ENCODE results near the gene HBE1. TPM values are rescaled to one million over a fixed set of nuclear protein-coding genes. Genes with fewer than 3 reads are reported as not detected.

Gene HBE1
- total and polyA plus RNA-seq, 10 donors: 0.21 to 1.8 (median 0.37) TPM; not detected in 5

- Histone ChIP-seq H3K4me1 (no peaks in the 10 kb centered on the region), H3K27me3 (replicated peaks in 1 of 7) (no peaks in the 10 kb centered on the region), H3K36me3 (no peaks in the 10 kb centered on the region), H3K27ac (no peak overlapping the region), H3K9me3 (no peaks in the 10 kb centered on the region), H3K4me3 (no peak overlapping the region)
- 70 to 78% (median 71%) methylated on average over 7 of the region's 7 CpGs for WGBS, 5 donors
- TF ChIP-seq, protein P1, sequence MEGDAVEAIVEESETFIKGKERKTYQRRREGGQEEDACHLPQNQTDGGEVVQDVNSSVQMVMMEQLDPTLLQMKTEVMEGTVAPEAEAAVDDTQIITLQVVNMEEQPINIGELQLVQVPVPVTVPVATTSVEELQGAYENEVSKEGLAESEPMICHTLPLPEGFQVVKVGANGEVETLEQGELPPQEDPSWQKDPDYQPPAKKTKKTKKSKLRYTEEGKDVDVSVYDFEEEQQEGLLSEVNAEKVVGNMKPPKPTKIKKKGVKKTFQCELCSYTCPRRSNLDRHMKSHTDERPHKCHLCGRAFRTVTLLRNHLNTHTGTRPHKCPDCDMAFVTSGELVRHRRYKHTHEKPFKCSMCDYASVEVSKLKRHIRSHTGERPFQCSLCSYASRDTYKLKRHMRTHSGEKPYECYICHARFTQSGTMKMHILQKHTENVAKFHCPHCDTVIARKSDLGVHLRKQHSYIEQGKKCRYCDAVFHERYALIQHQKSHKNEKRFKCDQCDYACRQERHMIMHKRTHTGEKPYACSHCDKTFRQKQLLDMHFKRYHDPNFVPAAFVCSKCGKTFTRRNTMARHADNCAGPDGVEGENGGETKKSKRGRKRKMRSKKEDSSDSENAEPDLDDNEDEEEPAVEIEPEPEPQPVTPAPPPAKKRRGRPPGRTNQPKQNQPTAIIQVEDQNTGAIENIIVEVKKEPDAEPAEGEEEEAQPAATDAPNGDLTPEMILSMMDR (IDR thresholded peaks at IDR 0.05 in 8 of 11, conservative IDR thresholded peaks at IDR 0.05 in 3 of 11): no peak
- no peak for TF ChIP-seq POLR2A (IDR thresholded peaks at IDR 0.05)
- TF ChIP-seq POLR2AphosphoS5 (IDR thresholded peaks at IDR 0.05): no peak
- DNase-seq: no peak
- intact Hi-C loops (cut with DNase I; ENCODE audit: low total_unique reads): no loop called here
Measured at GRCh38 chr11:5242933-5243815, 26.6 kb downstream of the HBE1 start.

- Histone ChIP-seq H3K4me1 (no peaks in the 10 kb centered on the region), H3K9me3 (no peaks in the 10 kb centered on the region), H3K27ac (no peak overlapping the region), H3K27me3 (replicated peaks in 1 of 7) (no peaks in the 10 kb centered on the region), H3K36me3 (no peaks in the 10 kb centered on the region), H3K4me3 (no peak overlapping the region)
- intact Hi-C loops (cut with DNase I; ENCODE audit: low total_unique reads): no loop called here
- 66 to 82% (median 69%) methylated on average over 2 of the region's 2 CpGs for WGBS, 5 donors
- TF ChIP-seq POLR2AphosphoS5 (IDR thresholded peaks at IDR 0.05) (no peak), POLR2A (IDR thresholded peaks at IDR 0.05) (no peak)
- TF ChIP-seq, protein P1 (IDR thresholded peaks at IDR 0.05 in 8 of 11, conservative IDR thresholded peaks at IDR 0.05 in 3 of 11): no peak
- DNase-seq: no peak
Measured at GRCh38 chr11:5242208-5242607, 27.5 kb downstream of the HBE1 start.

- H3K27me3 ChIP-seq (replicated peaks in 1 of 7): no peaks in the 10 kb centered on the region
- H3K9me3 ChIP-seq: no peaks in the 10 kb centered on the region
- no peaks in the 10 kb centered on the region for H3K36me3 ChIP-seq
- H3K4me3 ChIP-seq: no peak overlapping the region
- TF ChIP-seq POLR2A (IDR thresholded peaks at IDR 0.05): no peak
- no peak for TF ChIP-seq POLR2AphosphoS5 (IDR thresholded peaks at IDR 0.05)
- TF ChIP-seq, protein P1 (IDR thresholded peaks at IDR 0.05 in 8 of 11, conservative IDR thresholded peaks at IDR 0.05 in 3 of 11): no peak
- no peaks in the 10 kb centered on the region for H3K4me1 ChIP-seq
- H3K27ac ChIP-seq: no peak overlapping the region
- DNase-seq: no peak
- intact Hi-C loops (cut with DNase I; ENCODE audit: low total_unique reads): no loop called here
- WGBS, 5 donors: 60 to 75% (median 66%) methylated on average over 3 of the region's 3 CpGs
Measured at GRCh38 chr11:5241458-5241857, 28.3 kb downstream of the HBE1 start.

GRCh38 chr11:5240458-5240857 is 29.3 kb downstream of the HBE1 start:
- 62 to 75% (median 66%) methylated on average over 2 of the region's 2 CpGs for WGBS, 5 donors
- Histone ChIP-seq H3K36me3 (no peaks in the 10 kb centered on the region), H3K9me3 (no peaks in the 10 kb centered on the region), H3K4me1 (no peaks in the 10 kb centered on the region), H3K4me3 (no peak overlapping the region), H3K27me3 (replicated peaks in 1 of 7) (no peaks in the 10 kb centered on the region), H3K27ac (no peak overlapping the region)
- DNase-seq: no peak
- TF ChIP-seq POLR2AphosphoS5 (IDR thresholded peaks at IDR 0.05) (no peak), POLR2A (IDR thresholded peaks at IDR 0.05) (no peak)
- TF ChIP-seq, protein P1 (IDR thresholded peaks at IDR 0.05 in 8 of 11, conservative IDR thresholded peaks at IDR 0.05 in 3 of 11): no peak
- intact Hi-C loops (cut with DNase I; ENCODE audit: low total_unique reads): no loop called here

All from spleen (tissue), 11 donors.